Right ventricle myocardium inferior (tissue), 1 donor: ENCODE data around the gene TEX11. TPM values are rescaled to one million over a fixed set of nuclear protein-coding genes. Genes with fewer than 3 reads are reported as not detected.
"Not testable (repeated sequence)": the region's sequence is repeated elsewhere in the genome, so short reads cannot be mapped to it uniquely, and the experiment has no call there.

Experiments
- ATAC-seq: fragments of 200-7000 bp; cut with Tn5 transposase; one replicate; pipeline ENCODE4 v1.9.1; 2020; ENCODE audit warnings: mild to moderate bottlenecking, moderate library complexity
- DNase-seq: peaks from one replicate; pipeline ENCODE4 v3.0.0; 2021; ENCODE audit errors: missing footprints
- intact Hi-C: fragments of 100-400 bp; cut with DNase I; formaldehyde crosslinking; loops from one replicate; pipeline ENCODE4 v1.11.0; 2022
- total RNA-seq: library from RNA; stranded (reverse); fragmentation: NEBNext Ultra II Directional; extraction: Animal tissue kit (Norgen Biotek cat#: 25700); gene quantifications from one replicate; pipeline ENCODE4 v1.2.1, GENCODE V29; 2021
- donor health status: DM: no; HTN: yes; CAD: no; lungs with severe emphysema.

Gene TEX11
- total RNA-seq, 1 donor from 2014 or later = not detected

GRCh38 chrX:70515692-70516091 lies 392.8 kb downstream of the TEX11 start:
- ATAC-seq, intact Hi-C loops, DNase-seq: not testable (repeated sequence)

- DNase-seq, intact Hi-C loops, ATAC-seq: not testable (repeated sequence)
Observed at GRCh38 chrX:70515270-70515669, 393.2 kb downstream of the TEX11 start.

GRCh38 chrX:70509078-70509477 lies 399.4 kb downstream of the TEX11 start:
- ATAC-seq = no peak
- intact Hi-C loops = no loop called here
- no peak for DNase-seq

- no peak for DNase-seq
- ATAC-seq = no peak
- intact Hi-C loops = no loop called here
Observed at GRCh38 chrX:70508296-70508911, 400.1 kb downstream of the TEX11 start.

GRCh38 chrX:70505451-70505841 lies 403.1 kb downstream of the TEX11 start:
- intact Hi-C loops = no loop called here
- DNase-seq (no peak), ATAC-seq (no peak)

GRCh38 chrX:70504772-70505450 lies 403.6 kb downstream of the TEX11 start:
- intact Hi-C loops = no loop called here
- ATAC-seq (no peak), DNase-seq (no peak)

GRCh38 chrX:70500826-70501225 lies 407.7 kb downstream of the TEX11 start:
- intact Hi-C loops = no loop called here
- ATAC-seq (no peak), DNase-seq (no peak)

- ATAC-seq (no peak), DNase-seq (no peak)
- intact Hi-C loops = no loop called here
Observed at GRCh38 chrX:70498129-70498528, 410.4 kb downstream of the TEX11 start.

- ATAC-seq (no peak), DNase-seq (no peak)
- intact Hi-C loops = no loop called here
Observed at GRCh38 chrX:70497026-70497425, 411.5 kb downstream of the TEX11 start.

- intact Hi-C loops = no loop called here
- no peak for DNase-seq
- ATAC-seq = no peak
Observed at GRCh38 chrX:70496491-70496890, 412.0 kb downstream of the TEX11 start.

GRCh38 chrX:70494441-70494840 lies 414.1 kb downstream of the TEX11 start:
- ATAC-seq (no peak), DNase-seq (no peak)
- intact Hi-C loops = no loop called here

GRCh38 chrX:70488856-70489255 lies 419.7 kb downstream of the TEX11 start:
- no peak for ATAC-seq
- intact Hi-C loops = no loop called here
- DNase-seq = no peak

- no peak for ATAC-seq
- intact Hi-C loops = no loop called here
- no peak for DNase-seq
Observed at GRCh38 chrX:70485466-70485865, 423.0 kb downstream of the TEX11 start.

GRCh38 chrX:70482300-70482699 lies 426.2 kb downstream of the TEX11 start:
- intact Hi-C loops = no loop called here
- DNase-seq (no peak), ATAC-seq (no peak)

GRCh38 chrX:70481471-70482270 lies 426.8 kb downstream of the TEX11 start:
- intact Hi-C loops = no loop called here
- DNase-seq (no peak), ATAC-seq (no peak)

GRCh38 chrX:70480660-70481018 lies 427.9 kb downstream of the TEX11 start:
- no peak for DNase-seq
- ATAC-seq = peak; percentile 88
- intact Hi-C loops = loop anchor here (1.0 kb wide), 1 partner anchor 25 kb away; no protein-coding TSS in a partner anchor

GRCh38 chrX:70479922-70480659 lies 428.4 kb downstream of the TEX11 start:
- intact Hi-C loops = loop anchor here (1.0 kb wide), 1 partner anchor 25 kb away; no protein-coding TSS in a partner anchor
- ATAC-seq (peak; percentile 52), DNase-seq (no peak)

- no peak for ATAC-seq
- intact Hi-C loops = no loop called here
- no peak for DNase-seq
Observed at GRCh38 chrX:70479247-70479921, 429.1 kb downstream of the TEX11 start.
